Naive thymus-derived CD4-positive, alpha-beta T cell (primary cell): Measurements from ENCODE around the gene UBR2. TPM values are rescaled to one million over a fixed set of nuclear protein-coding genes. Genes with fewer than 3 reads are reported as not detected.

Experiments used
- ATAC-seq: fragments of 150-1000 bp; cut with Tn5 transposase; 2 replicates; pipeline ENCODE4 v1.10.0; 2021; ENCODE audit warnings: mild to moderate bottlenecking, moderate library complexity
- CTCF ChIA-PET: fragments of 350-600 bp; sonication (Branson Sonifier 250); formaldehyde crosslinking; loops from one replicate; lab custom pipeline; 2021; ENCODE audit warnings: antibody characterized with exemption; lab: Charles Lee
- POLR2A ChIA-PET: fragments of 350-600 bp; sonication (Branson Sonifier 250); formaldehyde crosslinking; loops from one replicate; lab custom pipeline; 2021; ENCODE audit warnings: antibody characterized with exemption, inconsistent platforms; lab: Charles Lee
- DNase-seq, 9 donors: peaks; one replicate each; pipeline versions ENCODE4 v3.0.0 to v3.0.0-alpha.2; 2020 to 2022; ENCODE audit warnings: mixed read lengths in 1 of 9
- H3K27ac ChIP-seq: one replicate; pipeline ENCODE4 v1.7.0; 2013; ENCODE audit warnings: mild to moderate bottlenecking, low read depth, low read length, moderate library complexity
- H3K27me3 ChIP-seq, 2 donors: one replicate each; pipeline ENCODE4 v1.7.0; 2013; ENCODE audit warnings: low read length in 2 of 2, mild to moderate bottlenecking in 2 of 2, moderate library complexity in 2 of 2; ENCODE audit not compliant: control insufficient read depth in 2 of 2, insufficient read depth in 2 of 2
- H3K36me3 ChIP-seq, 3 experiments: 1 replicate in 2 of 3; 2 replicates in 1 of 3; pipeline ENCODE4 v1.7.0; 2013; ENCODE audit warnings: low read length in 3 of 3, mild to moderate bottlenecking in 3 of 3, moderate library complexity in 1 of 3; ENCODE audit not compliant: insufficient read depth in 3 of 3, control insufficient read depth in 2 of 3
- H3K4me1 ChIP-seq, 2 donors: one replicate each; pipeline ENCODE4 v1.7.0; 2013; ENCODE audit warnings: low read length in 2 of 2, mild to moderate bottlenecking in 2 of 2, moderate library complexity in 1 of 2; ENCODE audit not compliant: control insufficient read depth in 2 of 2, insufficient read depth in 2 of 2
- H3K4me3 ChIP-seq: 2 replicates; pipeline ENCODE4 v1.7.0; 2013; ENCODE audit warnings: mild to moderate bottlenecking, low read length
- H3K9me3 ChIP-seq, 3 experiments: 1 replicate in 2 of 3; 2 replicates in 1 of 3; pipeline ENCODE4 v1.7.0; 2013; ENCODE audit warnings: low read length in 3 of 3; ENCODE audit not compliant: control insufficient read depth in 2 of 3
- H3K27ac Mint-ChIP-seq, 9 donors: one replicate each; pipeline ENCODE4 v1.8.0; 2020 to 2022; ENCODE audit warnings: mixed read lengths in 9 of 9, mild to moderate bottlenecking in 8 of 9, moderate library complexity in 5 of 9, inconsistent platforms in 2 of 9
- H3K27me3 Mint-ChIP-seq, 5 donors: one replicate each; pipeline ENCODE4 v1.8.0; 2021 to 2022; ENCODE audit warnings: mixed read lengths in 5 of 5, mild to moderate bottlenecking in 1 of 5
- H3K36me3 Mint-ChIP-seq, 5 donors: one replicate each; pipeline ENCODE4 v1.8.0; 2020 to 2022; ENCODE audit warnings: mixed read lengths in 5 of 5, mild to moderate bottlenecking in 3 of 5, inconsistent platforms in 1 of 5
- H3K4me1 Mint-ChIP-seq, 7 donors: one replicate each; pipeline ENCODE4 v1.8.0; 2020 to 2022; ENCODE audit warnings: mixed read lengths in 7 of 7, mild to moderate bottlenecking in 3 of 7, inconsistent platforms in 1 of 7
- H3K4me3 Mint-ChIP-seq, 10 donors: one replicate each; pipeline ENCODE4 v1.8.0; 2020 to 2022; ENCODE audit warnings: mild to moderate bottlenecking in 10 of 10, mixed read lengths in 10 of 10, moderate library complexity in 6 of 10, inconsistent platforms in 2 of 10
- H3K9me3 Mint-ChIP-seq, 11 donors: one replicate each; pipeline ENCODE4 v1.8.0; 2020 to 2022; ENCODE audit warnings: mixed read lengths in 11 of 11, mild to moderate bottlenecking in 4 of 11, inconsistent platforms in 1 of 11, moderate library complexity in 1 of 11
- intact Hi-C, 2 donors: fragments of 100-400 bp; cut with micrococcal nuclease; formaldehyde crosslinking; loops; one replicate each; pipeline ENCODE4 v1.15.1; 2023
- polyA plus RNA-seq, 2 donors: library from polyadenylated mRNA; unstranded; fragments of 300-500 nt; fragmentation: Illumina TruSeq; gene quantifications; one replicate each; pipeline ENCODE4 v1.2.3, GENCODE V29; 2021
- total RNA-seq, 6 experiments: library from RNA in 5 of 6; stranded (reverse) in 5 of 6; gene quantifications; 1 replicate in 5 of 6; 2 replicates in 1 of 6; pipeline ENCODE4 v1.2.3 and lab custom pipeline; 2021 to 2026

The UBR2 gene
- total and polyA plus RNA-seq, 7 experiments from 2014 or later = 10.1 to 45.5 (median 37.0) TPM

GRCh38 chr6:42532038-42532669 is 31.7 kb upstream of the UBR2 start:
- ChIA-PET POLR2A (interaction anchor here (0.7 to 1.2 kb wide), 2 partner anchors 79 to 80 kb away, joined by 3 to 6 read pairs; partner anchors contain the start of gene TRERF1), CTCF (interaction anchor here (0.8 to 3.7 kb wide), 20 partner anchors 13 to 359 kb away, joined by 3 to 24 read pairs (median 4); no protein-coding TSS in a partner anchor)
- no peak overlapping the region for H3K27ac ChIP-seq
- ATAC-seq (peak; percentile 47), DNase-seq (peak in 7 of 9 donors; percentile 15 to 50 (median 39))
- intact Hi-C loops = loop anchor here (1.0 to 5.0 kb wide), 5 partner anchors 79 to 271 kb away; partner anchors contain the start of gene TRERF1 (in 1 of the 2)
- no peaks in the 10 kb centered on the region for H3K27me3 ChIP-seq
- no peak overlapping the region for H3K4me3 ChIP-seq
- Mint-ChIP-seq H3K9me3 (no peaks in the 10 kb centered on the region), H3K27me3 (no peaks in the 10 kb centered on the region), H3K4me1 (no peaks in the 10 kb centered on the region), H3K27ac (no peak overlapping the region), H3K36me3 (no peaks in the 10 kb centered on the region), H3K4me3 (no peak overlapping the region)
- no peaks in the 10 kb centered on the region for H3K9me3 ChIP-seq
- no peaks in the 10 kb centered on the region for H3K4me1 ChIP-seq
- no peaks in the 10 kb centered on the region for H3K36me3 ChIP-seq

- intact Hi-C loops = loop anchor here in 1 of 2 donors (5.0 kb wide), 2 partner anchors 81 to 271 kb away; partner anchors contain the start of gene TRERF1
These were observed 30.0 kb upstream of the UBR2 start for GRCh38 chr6:42533794-42534193.

GRCh38 chr6:42537536-42537935 is 26.3 kb upstream of the UBR2 start:
- Mint-ChIP-seq H3K9me3 (no peaks in the 10 kb centered on the region), H3K36me3 (no peaks in the 10 kb centered on the region), H3K27ac (no peak overlapping the region), H3K4me1 (peaks cover 0 to 1% (median 0%) of the 10 kb centered on the region in 7 donors), H3K4me3 (no peak overlapping the region), H3K27me3 (peaks cover 0 to 14% (median 0%) of the 10 kb centered on the region in 5 donors)
- Histone ChIP-seq H3K27me3 (no peaks in the 10 kb centered on the region), H3K36me3 (no peaks in the 10 kb centered on the region), H3K4me1 (no peaks in the 10 kb centered on the region), H3K4me3 (no peak overlapping the region), H3K9me3 (no peaks in the 10 kb centered on the region), H3K27ac (no peak overlapping the region)
- ChIA-PET CTCF (interaction anchor here (0.8 to 1.8 kb wide), 2 partner anchors 10 kb away, joined by 5 to 7 read pairs; no protein-coding TSS in a partner anchor), POLR2A (interaction anchor here (0.6 kb wide), 1 partner anchor 713 kb away, joined by 3 read pairs; no protein-coding TSS in a partner anchor)
- ATAC-seq (no peak), DNase-seq (no peak)
- intact Hi-C loops = no loop called here

More at GRCh38 chr6:42533794-42534193, 30.0 kb upstream of the UBR2 start:
- H3K36me3 ChIP-seq = no peaks in the 10 kb centered on the region
- no peaks in the 10 kb centered on the region for H3K4me1 ChIP-seq
- ChIA-PET CTCF (interaction anchor here (1.0 to 3.7 kb wide), 3 partner anchors 14 to 237 kb away, joined by 3 to 24 read pairs (median 5); no protein-coding TSS in a partner anchor), POLR2A (no interaction called here)
- Mint-ChIP-seq H3K4me1 (no peaks in the 10 kb centered on the region), H3K9me3 (no peaks in the 10 kb centered on the region), H3K27me3 (no peaks in the 10 kb centered on the region), H3K36me3 (no peaks in the 10 kb centered on the region), H3K27ac (no peak overlapping the region), H3K4me3 (no peak overlapping the region)
- no peak for DNase-seq
- no peak overlapping the region for H3K4me3 ChIP-seq
- no peak overlapping the region for H3K27ac ChIP-seq
- H3K27me3 ChIP-seq = no peaks in the 10 kb centered on the region
- no peaks in the 10 kb centered on the region for H3K9me3 ChIP-seq
- no peak for ATAC-seq

GRCh38 chr6:42539135-42539534 is 24.7 kb upstream of the UBR2 start:
- intact Hi-C loops = no loop called here
- no peak for ATAC-seq
- Mint-ChIP-seq H3K27ac (no peak overlapping the region), H3K9me3 (no peaks in the 10 kb centered on the region), H3K4me3 (no peak overlapping the region), H3K4me1 (peaks cover 0 to 1% (median 0%) of the 10 kb centered on the region in 7 donors), H3K36me3 (no peaks in the 10 kb centered on the region), H3K27me3 (peaks cover 0 to 14% (median 0%) of the 10 kb centered on the region in 5 donors)
- no peak overlapping the region for H3K27ac ChIP-seq
- H3K4me1 ChIP-seq = no peaks in the 10 kb centered on the region
- H3K9me3 ChIP-seq = no peaks in the 10 kb centered on the region
- POLR2A ChIA-PET = no interaction called here
- H3K4me3 ChIP-seq = no peak overlapping the region
- H3K36me3 ChIP-seq = no peaks in the 10 kb centered on the region
- no peaks in the 10 kb centered on the region for H3K27me3 ChIP-seq
- CTCF ChIA-PET = interaction anchor here (0.9 to 1.1 kb wide), 2 partner anchors 9 to 683 kb away, joined by 5 to 6 read pairs; no protein-coding TSS in a partner anchor
- DNase-seq = no peak

- H3K4me1 Mint-ChIP-seq = peaks cover 5 to 14% (median 12%) of the 10 kb centered on the region in 7 donors
- H3K36me3 Mint-ChIP-seq = no peaks in the 10 kb centered on the region
- H3K4me3 ChIP-seq = no peak overlapping the region
- peaks cover 5 to 13% of the 10 kb centered on the region in 2 donors for H3K4me1 ChIP-seq
- POLR2A ChIA-PET = no interaction called here
- no peaks in the 10 kb centered on the region for H3K27me3 ChIP-seq
- no peak overlapping the region for H3K27ac Mint-ChIP-seq
- peaks cover 0 to 14% (median 6%) of the 10 kb centered on the region in 5 donors for H3K27me3 Mint-ChIP-seq
- peaks cover 0 to 1% (median 0%) of the 10 kb centered on the region in 11 donors for H3K9me3 Mint-ChIP-seq
- H3K4me3 Mint-ChIP-seq = no peak overlapping the region
- CTCF ChIA-PET = interaction anchor here (0.7 to 1.5 kb wide), 2 partner anchors 13 to 30 kb away, joined by 3 to 5 read pairs; no protein-coding TSS in a partner anchor
- ATAC-seq (no peak), DNase-seq (no peak)
- intact Hi-C loops = loop anchor here (5.0 to 10.0 kb wide), 7 partner anchors 93 to 470 kb away; partner anchors contain the start of genes MRPS10 (in 1 of the 2) and TRERF1 (in 1 of the 2)
- H3K9me3 ChIP-seq = no peaks in the 10 kb centered on the region
- no peaks in the 10 kb centered on the region for H3K36me3 ChIP-seq
- H3K27ac ChIP-seq = no peak overlapping the region
These were observed 18.5 kb upstream of the UBR2 start for GRCh38 chr6:42545226-42545773.
